WTC11 (cell line): ENCODE measurements around the gene SNRPD2.

Source experiments
- ETV6 ChIP-seq: sonication (generic); formaldehyde crosslinking; IDR thresholded peaks from 2 replicates; pipeline ENCODE4 v1.8.1; 2022; ENCODE audit warnings: mild to moderate bottlenecking, missing genetic modification reagents
- FOXK1 ChIP-seq: sonication (generic); formaldehyde crosslinking; IDR thresholded peaks from 2 replicates; pipeline ENCODE4 v1.8.0; 2022; ENCODE audit warnings: mild to moderate bottlenecking, moderate library complexity, missing genetic modification reagents
- NFYB ChIP-seq: sonication (generic); formaldehyde crosslinking; conservative IDR thresholded peaks from 2 replicates; pipeline ENCODE4 v1.8.0; 2022; ENCODE audit warnings: low read depth, missing genetic modification reagents
- TF ChIP-seq, protein P1 (sequence below): sonication (generic); formaldehyde crosslinking; IDR thresholded peaks from 2 replicates; pipeline ENCODE4 v1.8.1; 2023; ENCODE audit warnings: mild to moderate bottlenecking, missing genetic modification reagents, moderate library complexity
- TF ChIP-seq, protein P2 (sequence below): sonication (generic); formaldehyde crosslinking; IDR thresholded peaks from 2 replicates; pipeline ENCODE4 v1.8.0; 2023; ENCODE audit warnings: mild to moderate bottlenecking, missing genetic modification reagents
- TF ChIP-seq, protein P3 (sequence below): sonication (generic); formaldehyde crosslinking; IDR thresholded peaks from 2 replicates; pipeline ENCODE4 v1.8.1; 2022; ENCODE audit warnings: mild to moderate bottlenecking, missing genetic modification reagents, moderate library complexity, borderline replicate concordance
- TF ChIP-seq, protein P4 (sequence below): fragments of 200-600 bp; IDR thresholded peaks from 2 replicates; pipeline ENCODE4 v1.8.0; 2022; ENCODE audit warnings: antibody characterized with exemption
- TF ChIP-seq, protein P5 (sequence below): sonication (generic); formaldehyde crosslinking; IDR thresholded peaks from 2 replicates; pipeline ENCODE4 v1.8.0; 2023; ENCODE audit warnings: missing genetic modification reagents
- TF ChIP-seq, protein P6 (sequence below): sonication (generic); formaldehyde crosslinking; IDR thresholded peaks from 2 replicates; pipeline ENCODE4 v1.8.1; 2023; ENCODE audit warnings: mild to moderate bottlenecking, missing genetic modification reagents

DNA sequence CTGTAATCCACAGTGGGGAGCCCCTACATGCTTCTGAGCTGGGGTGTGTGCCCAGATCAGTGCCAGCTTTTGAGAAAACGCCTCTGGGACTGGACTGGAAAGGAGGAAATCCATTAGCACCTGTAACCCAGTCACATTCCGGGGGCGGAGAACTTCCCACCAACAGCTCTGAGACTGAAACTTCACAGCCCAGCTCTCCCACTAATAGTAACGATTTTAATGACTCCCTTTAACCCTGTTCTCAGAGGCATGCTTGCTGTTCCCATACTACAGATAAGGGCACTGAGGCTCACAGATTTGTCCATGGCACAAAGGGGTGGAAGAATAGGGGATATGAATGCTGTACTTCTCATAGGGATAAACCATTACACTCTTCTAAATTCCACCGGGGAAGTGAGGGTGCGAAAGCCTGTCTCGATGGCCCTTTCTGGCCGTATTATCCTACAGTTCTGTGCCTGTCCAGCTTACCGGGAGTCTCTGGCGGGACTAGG lies 38.1 kb upstream of the SNRPD2 start:
- no peak for TF ChIP-seq FOXK1 (CRISPR knock-in tag)
- TF ChIP-seq, protein P1, sequence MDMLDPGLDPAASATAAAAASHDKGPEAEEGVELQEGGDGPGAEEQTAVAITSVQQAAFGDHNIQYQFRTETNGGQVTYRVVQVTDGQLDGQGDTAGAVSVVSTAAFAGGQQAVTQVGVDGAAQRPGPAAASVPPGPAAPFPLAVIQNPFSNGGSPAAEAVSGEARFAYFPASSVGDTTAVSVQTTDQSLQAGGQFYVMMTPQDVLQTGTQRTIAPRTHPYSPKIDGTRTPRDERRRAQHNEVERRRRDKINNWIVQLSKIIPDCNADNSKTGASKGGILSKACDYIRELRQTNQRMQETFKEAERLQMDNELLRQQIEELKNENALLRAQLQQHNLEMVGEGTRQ (CRISPR knock-in tag): no peak
- TF ChIP-seq, protein P2, sequence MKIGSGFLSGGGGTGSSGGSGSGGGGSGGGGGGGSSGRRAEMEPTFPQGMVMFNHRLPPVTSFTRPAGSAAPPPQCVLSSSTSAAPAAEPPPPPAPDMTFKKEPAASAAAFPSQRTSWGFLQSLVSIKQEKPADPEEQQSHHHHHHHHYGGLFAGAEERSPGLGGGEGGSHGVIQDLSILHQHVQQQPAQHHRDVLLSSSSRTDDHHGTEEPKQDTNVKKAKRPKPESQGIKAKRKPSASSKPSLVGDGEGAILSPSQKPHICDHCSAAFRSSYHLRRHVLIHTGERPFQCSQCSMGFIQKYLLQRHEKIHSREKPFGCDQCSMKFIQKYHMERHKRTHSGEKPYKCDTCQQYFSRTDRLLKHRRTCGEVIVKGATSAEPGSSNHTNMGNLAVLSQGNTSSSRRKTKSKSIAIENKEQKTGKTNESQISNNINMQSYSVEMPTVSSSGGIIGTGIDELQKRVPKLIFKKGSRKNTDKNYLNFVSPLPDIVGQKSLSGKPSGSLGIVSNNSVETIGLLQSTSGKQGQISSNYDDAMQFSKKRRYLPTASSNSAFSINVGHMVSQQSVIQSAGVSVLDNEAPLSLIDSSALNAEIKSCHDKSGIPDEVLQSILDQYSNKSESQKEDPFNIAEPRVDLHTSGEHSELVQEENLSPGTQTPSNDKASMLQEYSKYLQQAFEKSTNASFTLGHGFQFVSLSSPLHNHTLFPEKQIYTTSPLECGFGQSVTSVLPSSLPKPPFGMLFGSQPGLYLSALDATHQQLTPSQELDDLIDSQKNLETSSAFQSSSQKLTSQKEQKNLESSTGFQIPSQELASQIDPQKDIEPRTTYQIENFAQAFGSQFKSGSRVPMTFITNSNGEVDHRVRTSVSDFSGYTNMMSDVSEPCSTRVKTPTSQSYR: no peak
- TF ChIP-seq NFYB (CRISPR knock-in tag): no peak
- TF ChIP-seq, protein P3, sequence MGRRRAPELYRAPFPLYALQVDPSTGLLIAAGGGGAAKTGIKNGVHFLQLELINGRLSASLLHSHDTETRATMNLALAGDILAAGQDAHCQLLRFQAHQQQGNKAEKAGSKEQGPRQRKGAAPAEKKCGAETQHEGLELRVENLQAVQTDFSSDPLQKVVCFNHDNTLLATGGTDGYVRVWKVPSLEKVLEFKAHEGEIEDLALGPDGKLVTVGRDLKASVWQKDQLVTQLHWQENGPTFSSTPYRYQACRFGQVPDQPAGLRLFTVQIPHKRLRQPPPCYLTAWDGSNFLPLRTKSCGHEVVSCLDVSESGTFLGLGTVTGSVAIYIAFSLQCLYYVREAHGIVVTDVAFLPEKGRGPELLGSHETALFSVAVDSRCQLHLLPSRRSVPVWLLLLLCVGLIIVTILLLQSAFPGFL (CRISPR knock-in tag): no peak
- TF ChIP-seq, protein P4, sequence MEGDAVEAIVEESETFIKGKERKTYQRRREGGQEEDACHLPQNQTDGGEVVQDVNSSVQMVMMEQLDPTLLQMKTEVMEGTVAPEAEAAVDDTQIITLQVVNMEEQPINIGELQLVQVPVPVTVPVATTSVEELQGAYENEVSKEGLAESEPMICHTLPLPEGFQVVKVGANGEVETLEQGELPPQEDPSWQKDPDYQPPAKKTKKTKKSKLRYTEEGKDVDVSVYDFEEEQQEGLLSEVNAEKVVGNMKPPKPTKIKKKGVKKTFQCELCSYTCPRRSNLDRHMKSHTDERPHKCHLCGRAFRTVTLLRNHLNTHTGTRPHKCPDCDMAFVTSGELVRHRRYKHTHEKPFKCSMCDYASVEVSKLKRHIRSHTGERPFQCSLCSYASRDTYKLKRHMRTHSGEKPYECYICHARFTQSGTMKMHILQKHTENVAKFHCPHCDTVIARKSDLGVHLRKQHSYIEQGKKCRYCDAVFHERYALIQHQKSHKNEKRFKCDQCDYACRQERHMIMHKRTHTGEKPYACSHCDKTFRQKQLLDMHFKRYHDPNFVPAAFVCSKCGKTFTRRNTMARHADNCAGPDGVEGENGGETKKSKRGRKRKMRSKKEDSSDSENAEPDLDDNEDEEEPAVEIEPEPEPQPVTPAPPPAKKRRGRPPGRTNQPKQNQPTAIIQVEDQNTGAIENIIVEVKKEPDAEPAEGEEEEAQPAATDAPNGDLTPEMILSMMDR: no peak
- TF ChIP-seq, protein P5, sequence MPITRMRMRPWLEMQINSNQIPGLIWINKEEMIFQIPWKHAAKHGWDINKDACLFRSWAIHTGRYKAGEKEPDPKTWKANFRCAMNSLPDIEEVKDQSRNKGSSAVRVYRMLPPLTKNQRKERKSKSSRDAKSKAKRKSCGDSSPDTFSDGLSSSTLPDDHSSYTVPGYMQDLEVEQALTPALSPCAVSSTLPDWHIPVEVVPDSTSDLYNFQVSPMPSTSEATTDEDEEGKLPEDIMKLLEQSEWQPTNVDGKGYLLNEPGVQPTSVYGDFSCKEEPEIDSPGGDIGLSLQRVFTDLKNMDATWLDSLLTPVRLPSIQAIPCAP (CRISPR knock-in tag): no peak
- TF ChIP-seq ETV6 (CRISPR knock-in tag): no peak
- TF ChIP-seq, protein P6, sequence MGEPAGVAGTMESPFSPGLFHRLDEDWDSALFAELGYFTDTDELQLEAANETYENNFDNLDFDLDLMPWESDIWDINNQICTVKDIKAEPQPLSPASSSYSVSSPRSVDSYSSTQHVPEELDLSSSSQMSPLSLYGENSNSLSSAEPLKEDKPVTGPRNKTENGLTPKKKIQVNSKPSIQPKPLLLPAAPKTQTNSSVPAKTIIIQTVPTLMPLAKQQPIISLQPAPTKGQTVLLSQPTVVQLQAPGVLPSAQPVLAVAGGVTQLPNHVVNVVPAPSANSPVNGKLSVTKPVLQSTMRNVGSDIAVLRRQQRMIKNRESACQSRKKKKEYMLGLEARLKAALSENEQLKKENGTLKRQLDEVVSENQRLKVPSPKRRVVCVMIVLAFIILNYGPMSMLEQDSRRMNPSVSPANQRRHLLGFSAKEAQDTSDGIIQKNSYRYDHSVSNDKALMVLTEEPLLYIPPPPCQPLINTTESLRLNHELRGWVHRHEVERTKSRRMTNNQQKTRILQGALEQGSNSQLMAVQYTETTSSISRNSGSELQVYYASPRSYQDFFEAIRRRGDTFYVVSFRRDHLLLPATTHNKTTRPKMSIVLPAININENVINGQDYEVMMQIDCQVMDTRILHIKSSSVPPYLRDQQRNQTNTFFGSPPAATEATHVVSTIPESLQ: no peak
